Measurements from ENCODE around the gene ZNF106. TPM values are rescaled to one million over a fixed set of nuclear protein-coding genes. Genes with fewer than 3 reads are reported as not detected.
A peak's percentile ranks its signal among the peaks of the same experiment; 100 is the strongest.

The ZNF106 gene
- 10 to 100 TPM; 17.5 to 24.5 (median 20.0) TPM for total RNA-seq
- long read RNA-seq, partial matches to known transcripts, result 10 of 12 reads
- long read RNA-seq, other reads (novel, unspliced or antisense), result 2 of 12 reads

DNA sequence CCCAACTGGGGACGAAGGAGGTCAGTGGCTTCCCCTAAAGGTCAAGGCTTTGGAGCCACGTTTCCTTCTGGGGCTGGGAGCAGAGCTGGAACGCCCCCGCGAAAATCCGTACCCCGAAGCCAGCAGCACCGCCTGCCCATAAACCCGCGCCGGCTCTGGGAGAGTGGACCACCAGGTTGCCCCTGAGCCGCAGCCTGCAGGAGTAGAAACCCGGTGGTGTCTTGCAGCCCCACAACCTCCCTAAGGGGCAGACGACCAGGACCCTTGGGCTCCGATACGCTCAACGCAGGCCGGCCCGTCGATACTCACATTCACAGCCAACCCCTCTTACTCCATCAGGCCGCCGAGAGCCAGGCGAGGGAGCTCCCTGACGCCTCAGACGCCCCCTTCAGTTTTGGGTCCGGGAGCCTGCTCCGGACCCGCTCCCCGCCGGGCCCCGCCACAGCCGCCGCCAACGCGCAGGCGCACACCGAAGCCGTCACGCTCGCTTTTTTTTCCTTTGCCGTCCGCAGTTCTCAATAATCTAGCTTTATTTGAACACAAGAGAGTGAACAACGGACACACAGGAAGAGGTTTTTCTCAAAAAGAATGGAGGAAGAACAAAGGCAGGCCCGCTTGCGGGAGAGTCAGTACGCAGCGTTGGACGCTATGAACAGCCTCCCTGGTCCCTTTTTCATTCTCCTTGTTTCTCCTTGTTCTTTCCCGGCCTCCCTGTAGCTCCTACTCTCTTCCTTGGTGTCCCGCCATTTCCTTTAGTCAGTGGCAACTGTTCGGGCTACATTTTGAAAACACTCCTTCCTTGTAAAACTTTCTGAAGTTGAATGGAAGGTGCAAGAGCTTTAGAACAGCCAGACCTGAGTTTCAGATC is at the start of gene ZNF106:
TSS of gene ZNF106 (minus strand) at position 471 of the 868 bp plus-strand sequence. CDS start 18,852 bp downstream, outside the sequence.
- ATAC-seq (peak; percentile 54 to 72 (median 66)), DNase-seq (peak; percentile 89 to 90 (median 90))
- intact Hi-C loops (cut with DNase I), result no loop called here
- TF ChIP-seq CTCF (IDR thresholded peaks at IDR 0.05) (no peak), POLR2A (IDR thresholded peaks at IDR 0.05) (peak; percentile 81)
- WGBS (ENCODE audit: insufficient coverage, low coverage, low lambda C conversion rate, missing lambda C conversion rate), result under 1% methylated on average over 27 of the region's 51 CpGs
- Histone ChIP-seq H3K4me3 (peak within 1 kb of the TSS; percentile 77 to 87 (median 78)), H3K4me1 (peaks cover 0 to 22% (median under 1%) of the 10 kb centered on the region in 4 donors), H3K9me3 (no peaks in the 10 kb centered on the region), H3K36me3 (no peaks in the 10 kb centered on the region), H3K27me3 (no peaks in the 10 kb centered on the region), H3K27ac (peak within 1 kb of the TSS; percentile 92 to 95 (median 93))

- ATAC-seq, result no peak
- Histone ChIP-seq H3K36me3 (peaks cover 0 to 40% (median 10%) of the 10 kb centered on the region in 4 donors), H3K9me3 (no peaks in the 10 kb centered on the region), H3K4me3 (no peak overlapping the region), H3K27me3 (no peaks in the 10 kb centered on the region), H3K4me1 (no peaks in the 10 kb centered on the region), H3K27ac (no peak overlapping the region)
- TF ChIP-seq CTCF (IDR thresholded peaks at IDR 0.05) (no peak), POLR2A (IDR thresholded peaks at IDR 0.05) (no peak)
- intact Hi-C loops (cut with DNase I), result no loop called here
- WGBS (ENCODE audit: insufficient coverage, low coverage, low lambda C conversion rate, missing lambda C conversion rate), result 90% methylated on average over 1 of the region's 1 CpG
- DNase-seq, result no peak
These were observed 42.3 kb upstream of the ZNF106 start for GRCh38 chr15:42533246-42533645.

DNA sequence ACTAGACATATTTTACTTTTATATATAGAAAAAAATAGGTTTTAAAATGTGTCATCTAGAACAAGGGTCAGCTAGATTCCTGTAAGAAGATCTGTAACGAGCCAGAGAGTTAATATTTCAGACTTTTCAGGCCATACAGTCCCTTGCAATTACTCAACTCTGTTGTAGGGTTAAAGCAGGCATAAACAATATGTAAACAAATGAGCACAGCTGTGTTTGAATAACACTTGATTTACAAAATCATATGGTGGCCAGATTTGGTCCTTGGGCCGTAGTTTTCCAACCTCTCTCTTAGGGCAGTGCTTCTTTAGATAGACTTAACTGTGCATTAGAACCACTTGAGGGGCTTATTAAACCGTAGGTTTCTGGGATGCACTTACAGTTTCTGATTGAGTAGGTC is 38.0 kb upstream of the ZNF106 start:
- intact Hi-C loops (cut with DNase I), result no loop called here
- Histone ChIP-seq H3K9me3 (no peaks in the 10 kb centered on the region), H3K36me3 (peaks cover 0 to 50% (median 10%) of the 10 kb centered on the region in 4 donors), H3K4me1 (no peaks in the 10 kb centered on the region), H3K4me3 (no peak overlapping the region), H3K27me3 (no peaks in the 10 kb centered on the region), H3K27ac (no peak overlapping the region)
- DNase-seq (no peak), ATAC-seq (no peak)
- 96% methylated on average over 3 of the region's 3 CpGs for WGBS (ENCODE audit: insufficient coverage, low coverage, low lambda C conversion rate, missing lambda C conversion rate)
- TF ChIP-seq POLR2A (IDR thresholded peaks at IDR 0.05) (no peak), CTCF (IDR thresholded peaks at IDR 0.05) (no peak)

GRCh38 chr15:42523331-42523730 is 32.4 kb upstream of the ZNF106 start:
- TF ChIP-seq CTCF (IDR thresholded peaks at IDR 0.05) (no peak), POLR2A (IDR thresholded peaks at IDR 0.05) (no peak)
- Histone ChIP-seq H3K4me1 (peaks cover 0 to 4% (median 0%) of the 10 kb centered on the region in 4 donors), H3K36me3 (peaks cover 0 to 35% (median 0%) of the 10 kb centered on the region in 4 donors), H3K9me3 (no peaks in the 10 kb centered on the region), H3K27me3 (no peaks in the 10 kb centered on the region), H3K27ac (no peak overlapping the region), H3K4me3 (no peak overlapping the region)
- no peak for DNase-seq
- intact Hi-C loops (cut with DNase I), result no loop called here
- ATAC-seq, result peak in 2 of 4 donors; percentile 47 to 54
- WGBS (ENCODE audit: insufficient coverage, low coverage, low lambda C conversion rate, missing lambda C conversion rate), result 27% methylated on average over 2 of the region's 2 CpGs

Measured in right lobe of liver (tissue), 6 donors.